Mesenchymal stem cell (in vitro differentiated cells and primary cell): ENCODE data around the gene CUX1.
A peak's percentile ranks its signal among the peaks of the same experiment; 100 is the strongest.

ENCODE experiments used
- DNase-seq: peaks from one replicate; pipeline ENCODE4 v3.0.0-alpha.2; 2013
- H2AFZ ChIP-seq: one replicate; pipeline ENCODE4 v1.6.1; 2013; ENCODE audit warnings: low read depth, mild to moderate bottlenecking, control low read depth, inconsistent platforms, low read length, moderate library complexity
- H2AK5ac ChIP-seq: 2 replicates; pipeline ENCODE4 v1.6.1; 2013; ENCODE audit warnings: low read length, moderate library complexity, mild to moderate bottlenecking, inconsistent platforms; ENCODE audit not compliant: severe bottlenecking
- H2BK120ac ChIP-seq: one replicate; pipeline ENCODE4 v1.6.1; 2013; ENCODE audit warnings: low read depth, mild to moderate bottlenecking, inconsistent platforms, low read length, moderate library complexity
- H2BK12ac ChIP-seq, 2 experiments: one replicate each; pipeline ENCODE4 v1.6.1; 2013; ENCODE audit warnings: inconsistent platforms in 2 of 2, low read length in 2 of 2, mild to moderate bottlenecking in 2 of 2, moderate library complexity in 2 of 2, control low read depth in 1 of 2
- H2BK15ac ChIP-seq: one replicate; pipeline ENCODE4 v1.6.1; 2013; ENCODE audit warnings: mild to moderate bottlenecking, low read depth, inconsistent platforms; ENCODE audit not compliant: poor library complexity, severe bottlenecking
- H2BK5ac ChIP-seq: 2 replicates; pipeline ENCODE4 v1.6.1; 2013; ENCODE audit warnings: low read depth, mild to moderate bottlenecking, low read length, control low read depth, inconsistent platforms; ENCODE audit not compliant: poor library complexity, severe bottlenecking
- H3K14ac ChIP-seq, 2 experiments: one replicate each; pipeline ENCODE4 v1.6.1; 2013; ENCODE audit warnings: inconsistent platforms in 2 of 2, low read length in 2 of 2, control low read depth in 1 of 2, mild to moderate bottlenecking in 1 of 2, moderate library complexity in 1 of 2
- H3K18ac ChIP-seq, 2 experiments: one replicate each; pipeline ENCODE4 v1.6.1; 2013; ENCODE audit warnings: inconsistent platforms in 2 of 2, low read length in 2 of 2, control low read depth in 1 of 2, low read depth in 1 of 2, mild to moderate bottlenecking in 1 of 2
- H3K23ac ChIP-seq, 2 experiments: one replicate each; pipeline ENCODE4 v1.6.1; 2013; ENCODE audit warnings: inconsistent platforms in 2 of 2, low read length in 2 of 2, mild to moderate bottlenecking in 2 of 2, moderate library complexity in 2 of 2, control low read depth in 1 of 2
- H3K27ac ChIP-seq: 2 replicates; pipeline ENCODE4 v1.5.1; 2013; ENCODE audit warnings: mild to moderate bottlenecking, moderate library complexity, low read length, control low read depth, inconsistent platforms; ENCODE audit not compliant: poor library complexity, severe bottlenecking
- H3K27me3 ChIP-seq, 2 experiments: 2 replicates each; pipeline versions ENCODE4 v1.6.1 to v1.7.0; 2013; ENCODE audit warnings: low read length in 2 of 2, mild to moderate bottlenecking in 2 of 2, moderate library complexity in 2 of 2, control low read depth in 1 of 2, inconsistent platforms in 1 of 2; ENCODE audit not compliant: control insufficient read depth in 1 of 2, insufficient read depth in 1 of 2
- H3K36me3 ChIP-seq, 2 experiments: 2 replicates each; pipeline versions ENCODE4 v1.6.1 to v1.7.0; 2013; ENCODE audit warnings: low read length in 2 of 2, control low read depth in 1 of 2, inconsistent platforms in 1 of 2, low read depth in 1 of 2, mild to moderate bottlenecking in 1 of 2; ENCODE audit not compliant: insufficient read depth in 2 of 2, control insufficient read depth in 1 of 2
- H3K4ac ChIP-seq, 2 experiments: one replicate each; pipeline ENCODE4 v1.6.1; 2013; ENCODE audit warnings: inconsistent platforms in 2 of 2, low read length in 2 of 2, mild to moderate bottlenecking in 2 of 2, moderate library complexity in 2 of 2, control low read depth in 1 of 2, low read depth in 1 of 2
- H3K4me1 ChIP-seq: 2 replicates; pipeline ENCODE4 v1.6.1; 2013; ENCODE audit warnings: low read depth, low read length, control low read depth; ENCODE audit not compliant: control insufficient read depth, insufficient read depth
- H3K4me2 ChIP-seq: 2 replicates; pipeline ENCODE4 v1.6.1; 2013; ENCODE audit warnings: low read length, mild to moderate bottlenecking, inconsistent platforms; ENCODE audit not compliant: poor library complexity, severe bottlenecking
- H3K4me3 ChIP-seq, 2 experiments: 2 replicates each; pipeline versions ENCODE4 v1.5.1 to v1.7.0; 2013; ENCODE audit warnings: low read length in 2 of 2, mild to moderate bottlenecking in 2 of 2, control low read depth in 1 of 2, low read depth in 1 of 2; ENCODE audit not compliant: insufficient read depth in 1 of 2
- H3K79me1 ChIP-seq: replicated peaks from 2 replicates; pipeline ENCODE4 v1.6.1; 2013; ENCODE audit warnings: mild to moderate bottlenecking, control low read depth, low read length, inconsistent platforms; ENCODE audit not compliant: poor library complexity, severe bottlenecking
- H3K9ac ChIP-seq: 2 replicates; pipeline ENCODE4 v1.7.0; 2013; ENCODE audit warnings: mild to moderate bottlenecking, low read length, moderate library complexity
- H3K9me3 ChIP-seq: 2 replicates; pipeline ENCODE4 v1.7.0; 2013; ENCODE audit warnings: mild to moderate bottlenecking, low read length; ENCODE audit not compliant: control insufficient read depth
- H4K8ac ChIP-seq: one replicate; pipeline ENCODE4 v1.6.1; 2013; ENCODE audit warnings: inconsistent platforms, mild to moderate bottlenecking, low read length, moderate library complexity
- H4K91ac ChIP-seq: one replicate; pipeline ENCODE4 v1.6.1; 2013; ENCODE audit warnings: mild to moderate bottlenecking, low read length, inconsistent platforms
- WGBS: methylation state at CpG from one replicate; pipeline ENCODE4 v1.1.7; 2013; ENCODE audit warnings: mixed read lengths; 5-methylcytosine and 5-hydroxymethylcytosine counted together

CUX1 gene

DNA sequence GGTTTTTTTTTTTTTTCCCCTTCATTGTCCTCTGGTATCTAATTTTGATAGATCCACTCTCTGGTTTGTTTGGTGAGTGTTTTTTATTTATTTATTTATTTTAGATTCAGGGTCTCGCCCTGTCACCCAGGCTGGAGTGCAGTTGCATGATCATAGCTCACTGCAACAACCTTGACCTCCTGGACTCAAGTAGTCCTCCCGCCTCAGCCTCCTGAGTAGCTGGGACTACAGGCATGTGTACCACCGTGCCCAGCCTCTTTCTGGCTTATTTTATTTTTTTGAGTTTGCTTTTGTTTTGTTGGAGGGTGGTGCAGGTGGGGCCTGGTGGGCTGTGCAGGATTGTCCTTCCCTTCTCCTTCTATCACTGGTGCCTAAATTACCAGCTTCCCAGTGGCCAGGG lies 282.0 kb downstream of the CUX1 start:
- Histone ChIP-seq H2AFZ (no peak overlapping the region), H2AK5ac (no peak overlapping the region), H3K4me3 (no peak overlapping the region), H3K27me3 (no peaks in the 10 kb centered on the region), H2BK12ac (no peak overlapping the region), H4K8ac (no peak overlapping the region), H3K27ac (no peak overlapping the region), H2BK120ac (no peak overlapping the region), H3K9me3 (no peaks in the 10 kb centered on the region), H4K91ac (no peak overlapping the region), H3K4me1 (peaks cover 2% of the 10 kb centered on the region), H3K23ac (no peak overlapping the region), H2BK5ac (no peak overlapping the region), H3K36me3 (peaks cover 22 to 44% of the 10 kb centered on the region in 2 experiments), H3K9ac (no peak overlapping the region), H2BK15ac (no peak overlapping the region), H3K4me2 (no peak overlapping the region), H3K18ac (no peak overlapping the region), H3K14ac (no peak overlapping the region), H3K79me1 (peaks cover 8% of the 10 kb centered on the region), H3K4ac (no peak overlapping the region)
- no peak for DNase-seq
- 93% methylated on average over 1 of the region's 3 CpGs for WGBS

DNA sequence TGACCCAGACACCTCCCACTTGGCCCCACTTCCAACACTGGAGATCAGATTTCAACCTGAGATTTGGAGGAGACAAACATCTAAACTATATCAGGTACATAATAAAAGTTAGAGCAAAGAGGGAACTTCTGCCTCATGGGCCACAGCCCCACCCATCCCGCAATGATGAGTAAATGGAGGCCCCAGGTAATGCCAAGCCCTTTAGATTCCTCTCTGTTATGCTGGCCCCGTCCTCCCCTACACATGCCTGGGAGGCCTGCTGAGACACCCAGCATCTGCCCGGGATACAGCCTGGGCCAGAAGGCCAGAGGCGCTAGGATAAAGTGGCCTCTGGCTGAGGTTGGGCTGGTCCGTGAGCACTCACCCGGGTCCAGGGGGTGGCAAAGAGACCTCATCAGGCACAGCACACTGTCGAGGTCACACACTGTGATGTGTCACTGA lies 283.7 kb downstream of the CUX1 start:
- no peak overlapping the region for H2AK5ac ChIP-seq
- no peak for DNase-seq
- no peak overlapping the region for H3K9ac ChIP-seq
- no peak overlapping the region for H2BK120ac ChIP-seq
- H3K4ac ChIP-seq: no peak overlapping the region
- H3K79me1 ChIP-seq: peaks cover 4% of the 10 kb centered on the region
- H2AFZ ChIP-seq: no peak overlapping the region
- H3K4me3 ChIP-seq: no peak overlapping the region
- no peak overlapping the region for H3K23ac ChIP-seq
- H4K8ac ChIP-seq: no peak overlapping the region
- H3K4me1 ChIP-seq: peaks cover 2% of the 10 kb centered on the region
- H3K27ac ChIP-seq: no peak overlapping the region
- no peaks in the 10 kb centered on the region for H3K9me3 ChIP-seq
- 97% methylated on average over 7 of the region's 7 CpGs for WGBS
- H2BK5ac ChIP-seq: no peak overlapping the region
- no peak overlapping the region for H3K14ac ChIP-seq
- no peak overlapping the region for H3K18ac ChIP-seq
- no peak overlapping the region for H2BK12ac ChIP-seq
- no peak overlapping the region for H3K4me2 ChIP-seq
- peaks cover 28 to 47% of the 10 kb centered on the region in 2 experiments for H3K36me3 ChIP-seq
- no peaks in the 10 kb centered on the region for H3K27me3 ChIP-seq
- peak overlapping the region; percentile 14 for H4K91ac ChIP-seq
- no peak overlapping the region for H2BK15ac ChIP-seq

DNA sequence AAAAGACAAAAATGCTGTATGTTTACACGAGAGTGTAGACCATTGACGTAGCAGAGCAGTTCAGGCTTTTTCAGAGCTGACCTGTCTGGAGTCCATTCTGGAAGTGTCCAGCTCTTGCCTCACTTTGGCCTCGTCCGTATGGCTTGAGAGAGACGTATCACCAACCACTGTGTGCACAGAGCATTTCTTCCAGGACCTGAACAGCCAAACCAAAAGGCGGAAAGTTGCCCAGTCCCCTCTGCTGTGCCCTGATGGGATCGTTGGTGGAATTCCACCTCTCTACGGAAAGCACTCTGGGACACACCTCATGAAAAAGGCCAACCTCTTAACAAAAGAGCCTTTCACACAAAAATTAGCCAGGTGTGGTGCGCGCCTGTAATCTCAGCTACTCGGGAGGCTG lies 284.5 kb downstream of the CUX1 start:
- no peak overlapping the region for H3K4me3 ChIP-seq
- DNase-seq: no peak
- H2AFZ ChIP-seq: no peak overlapping the region
- H2AK5ac ChIP-seq: no peak overlapping the region
- no peaks in the 10 kb centered on the region for H3K27me3 ChIP-seq
- no peak overlapping the region for H3K27ac ChIP-seq
- H3K4ac ChIP-seq: no peak overlapping the region
- no peak overlapping the region for H3K4me2 ChIP-seq
- H3K4me1 ChIP-seq: peaks cover 5% of the 10 kb centered on the region
- 96% methylated on average over 11 of the region's 11 CpGs for WGBS
- H2BK5ac ChIP-seq: no peak overlapping the region
- H3K9ac ChIP-seq: no peak overlapping the region
- H3K14ac ChIP-seq: no peak overlapping the region
- no peak overlapping the region for H2BK120ac ChIP-seq
- peaks cover 34 to 50% of the 10 kb centered on the region in 2 experiments for H3K36me3 ChIP-seq
- no peak overlapping the region for H2BK15ac ChIP-seq
- no peak overlapping the region for H4K91ac ChIP-seq
- H3K79me1 ChIP-seq: peaks cover 4% of the 10 kb centered on the region
- H3K9me3 ChIP-seq: no peaks in the 10 kb centered on the region
- H3K18ac ChIP-seq: no peak overlapping the region
- H2BK12ac ChIP-seq: no peak overlapping the region
- H3K23ac ChIP-seq: no peak overlapping the region
- no peak overlapping the region for H4K8ac ChIP-seq

DNA sequence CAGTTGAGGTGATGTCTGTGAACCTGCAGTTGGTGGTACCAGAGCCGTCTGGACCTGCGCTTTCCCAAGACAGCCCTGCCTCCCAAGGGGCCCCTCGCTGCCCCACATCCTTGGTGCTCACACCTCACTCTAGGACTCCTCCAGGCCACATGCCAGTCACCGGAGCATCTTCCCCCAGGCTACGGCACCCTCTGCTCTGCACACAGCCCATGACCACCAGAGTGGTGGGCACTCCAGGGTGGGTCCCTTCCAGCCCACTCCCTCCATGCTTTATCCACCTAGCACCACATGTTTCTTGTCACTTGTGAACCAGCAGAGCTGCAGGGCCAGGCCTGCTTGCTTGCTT lies 285.6 kb downstream of the CUX1 start:
- H2BK15ac ChIP-seq: no peak overlapping the region
- no peaks in the 10 kb centered on the region for H3K27me3 ChIP-seq
- no peaks in the 10 kb centered on the region for H3K9me3 ChIP-seq
- no peak overlapping the region for H3K4ac ChIP-seq
- H2BK120ac ChIP-seq: no peak overlapping the region
- no peak overlapping the region for H3K18ac ChIP-seq
- no peak overlapping the region for H2AFZ ChIP-seq
- H3K4me3 ChIP-seq: no peak overlapping the region
- peaks cover 30 to 53% of the 10 kb centered on the region in 2 experiments for H3K36me3 ChIP-seq
- H3K4me2 ChIP-seq: no peak overlapping the region
- DNase-seq: no peak
- H4K8ac ChIP-seq: no peak overlapping the region
- 96% methylated on average over 5 of the region's 5 CpGs for WGBS
- no peak overlapping the region for H2BK12ac ChIP-seq
- no peak overlapping the region for H2BK5ac ChIP-seq
- no peak overlapping the region for H3K23ac ChIP-seq
- no peak overlapping the region for H2AK5ac ChIP-seq
- H3K4me1 ChIP-seq: peaks cover 5% of the 10 kb centered on the region
- no peak overlapping the region for H3K9ac ChIP-seq
- H3K79me1 ChIP-seq: peaks cover 4% of the 10 kb centered on the region
- H3K14ac ChIP-seq: no peak overlapping the region
- H3K27ac ChIP-seq: no peak overlapping the region
- no peak overlapping the region for H4K91ac ChIP-seq
